Endothelial cell (in vitro differentiated cells): Measurements from ENCODE around the gene TRAK2. TPM values are rescaled to one million over a fixed set of nuclear protein-coding genes. Genes with fewer than 3 reads are reported as not detected.

Source experiments
- DNase-seq: peaks from one replicate; pipeline ENCODE4 v3.0.0; 2021; ENCODE audit warnings: low spot score
- H3K27ac Mint-ChIP-seq: one replicate; pipeline ENCODE4 v1.8.0; 2021; ENCODE audit warnings: mixed read lengths, inconsistent platforms; ENCODE audit not compliant: unreplicated experiment
- H3K27me3 Mint-ChIP-seq: one replicate; pipeline ENCODE4 v1.8.0; 2021; ENCODE audit warnings: mild to moderate bottlenecking, moderate library complexity, mixed read lengths, inconsistent platforms; ENCODE audit not compliant: unreplicated experiment
- H3K36me3 Mint-ChIP-seq: one replicate; pipeline ENCODE4 v1.8.0; 2021; ENCODE audit warnings: mild to moderate bottlenecking, low read depth, mixed read lengths, inconsistent platforms; ENCODE audit not compliant: unreplicated experiment
- H3K4me1 Mint-ChIP-seq: one replicate; pipeline ENCODE4 v1.8.0; 2021; ENCODE audit warnings: mild to moderate bottlenecking, mixed read lengths, inconsistent platforms; ENCODE audit not compliant: unreplicated experiment
- H3K4me3 Mint-ChIP-seq: one replicate; pipeline ENCODE4 v1.8.0; 2021; ENCODE audit warnings: mild to moderate bottlenecking, mixed read lengths, inconsistent platforms; ENCODE audit not compliant: unreplicated experiment
- H3K9me3 Mint-ChIP-seq: one replicate; pipeline ENCODE4 v1.8.0; 2021; ENCODE audit warnings: mixed read lengths, inconsistent platforms; ENCODE audit not compliant: unreplicated experiment
- CTCF ChIP-seq: fragments of 200-600 bp; sonication (generic); IDR thresholded peaks from one replicate; pipeline ENCODE4 v1.5.0; 2021; ENCODE audit warnings: antibody characterized with exemption; ENCODE audit not compliant: unreplicated experiment
- total RNA-seq: library from RNA; stranded (reverse); fragmentation: NEBNext Ultra II Directional; extraction: Animal tissue kit (Norgen Biotek cat#: 25700); gene quantifications from one replicate; pipeline ENCODE4 v1.2.1, GENCODE V29; 2021; ENCODE audit not compliant: unreplicated experiment

The TRAK2 gene
- total RNA-seq, 1 donor from 2014 or later: 18.4 TPM

- TF ChIP-seq CTCF: no peak
- Mint-ChIP-seq H3K9me3 (no peaks in the 10 kb centered on the region), H3K4me1 (no peaks in the 10 kb centered on the region), H3K27me3 (no peaks in the 10 kb centered on the region), H3K27ac (no peak overlapping the region), H3K36me3 (peaks cover 3% of the 10 kb centered on the region), H3K4me3 (no peak overlapping the region)
- DNase-seq: no peak
These were observed 36.1 kb downstream of the TRAK2 start for GRCh38 chr2:201415149-201415548.

GRCh38 chr2:201414099-201415023, 36.9 kb downstream of the TRAK2 start:
- H3K9me3 Mint-ChIP-seq: no peaks in the 10 kb centered on the region
- TF ChIP-seq CTCF: no peak
- H3K4me3 Mint-ChIP-seq: no peak overlapping the region
- no peak for DNase-seq
- no peaks in the 10 kb centered on the region for H3K4me1 Mint-ChIP-seq
- peaks cover 3% of the 10 kb centered on the region for H3K36me3 Mint-ChIP-seq
- H3K27me3 Mint-ChIP-seq: no peaks in the 10 kb centered on the region
- no peak overlapping the region for H3K27ac Mint-ChIP-seq

GRCh38 chr2:201413552-201413951, 37.7 kb downstream of the TRAK2 start:
- Mint-ChIP-seq H3K27ac (no peak overlapping the region), H3K9me3 (no peaks in the 10 kb centered on the region), H3K36me3 (peaks cover 3% of the 10 kb centered on the region), H3K27me3 (no peaks in the 10 kb centered on the region), H3K4me1 (no peaks in the 10 kb centered on the region), H3K4me3 (no peak overlapping the region)
- no peak for DNase-seq
- TF ChIP-seq CTCF: no peak

- Mint-ChIP-seq H3K27ac (no peak overlapping the region), H3K9me3 (no peaks in the 10 kb centered on the region), H3K27me3 (no peaks in the 10 kb centered on the region), H3K4me1 (no peaks in the 10 kb centered on the region), H3K36me3 (peaks cover 3% of the 10 kb centered on the region), H3K4me3 (no peak overlapping the region)
- TF ChIP-seq CTCF: no peak
- no peak for DNase-seq
These were observed 38.1 kb downstream of the TRAK2 start for GRCh38 chr2:201413143-201413542.

GRCh38 chr2:201411421-201411820, 39.8 kb downstream of the TRAK2 start:
- Mint-ChIP-seq H3K9me3 (no peaks in the 10 kb centered on the region), H3K4me1 (no peaks in the 10 kb centered on the region), H3K4me3 (no peak overlapping the region), H3K36me3 (peaks cover 3% of the 10 kb centered on the region), H3K27ac (no peak overlapping the region), H3K27me3 (no peaks in the 10 kb centered on the region)
- no peak for TF ChIP-seq CTCF
- no peak for DNase-seq
